ENCODE results near the gene HEXD. TPM values are rescaled to one million over a fixed set of nuclear protein-coding genes. Genes with fewer than 3 reads are reported as not detected.

The HEXD gene
- polyA plus RNA-seq, 1 donor: 27.4 TPM

DNA sequence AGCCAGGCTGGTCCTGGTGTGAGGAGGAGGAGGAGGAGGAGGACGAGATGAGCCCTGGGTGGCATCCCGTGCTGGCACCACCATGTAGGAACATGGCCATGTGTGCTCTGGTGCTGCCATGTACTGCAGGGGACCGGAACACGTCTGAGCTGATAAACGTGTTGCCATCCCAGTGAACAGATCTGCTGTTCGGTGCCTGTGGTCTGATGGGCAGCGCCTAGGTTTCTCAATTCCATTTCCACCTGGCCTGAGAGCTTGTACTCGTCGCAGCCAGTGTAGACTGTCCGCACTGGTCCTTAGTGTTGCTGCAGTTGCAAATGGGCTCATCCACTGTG, 73.0 kb downstream of the HEXD start:
- no peak for DNase-seq

DNA sequence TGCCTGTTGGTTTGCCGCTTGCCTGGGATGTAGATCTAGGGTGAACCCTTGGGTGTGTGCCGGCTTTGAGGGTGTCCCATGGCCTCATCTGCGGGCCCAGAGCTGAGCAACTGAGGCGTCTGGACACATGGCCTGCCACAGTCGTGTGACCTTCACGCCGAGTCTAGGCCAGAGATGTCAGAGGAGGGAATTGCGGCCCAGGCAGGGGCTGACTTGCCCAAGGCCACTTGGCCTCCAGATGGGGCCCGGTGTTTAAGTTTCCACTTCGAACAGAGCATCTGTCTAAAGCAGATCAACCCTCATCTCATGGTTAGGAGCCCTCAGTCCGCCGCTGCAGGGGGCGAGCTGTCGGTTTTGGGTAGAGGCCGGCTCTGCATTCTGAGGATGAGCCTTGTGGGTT, 73.4 kb downstream of the HEXD start:
- no peak for DNase-seq

Other genes with a start within 250 kb of the HEXD start
- 29.9 TPM for gene CCDC57, start 205.5 kb upstream of the HEXD start, polyA plus RNA-seq (ENCODE audit: insufficient read length)
- 34.8 TPM for gene SLC16A3, start 189.3 kb upstream of the HEXD start, polyA plus RNA-seq (ENCODE audit: insufficient read length)
- 81.9 TPM for gene CSNK1D, start 144.6 kb upstream of the HEXD start, polyA plus RNA-seq (ENCODE audit: insufficient read length)
- gene CD7, start 100.7 kb upstream of the HEXD start, polyA plus RNA-seq (ENCODE audit: insufficient read length): 0.45 TPM
- 5.5 TPM for gene SECTM1, start 84.6 kb upstream of the HEXD start, polyA plus RNA-seq (ENCODE audit: insufficient read length)
- not detected for gene TEX19, start 59.1 kb upstream of the HEXD start, polyA plus RNA-seq (ENCODE audit: insufficient read length)
- gene UTS2R, start 46.6 kb upstream of the HEXD start, polyA plus RNA-seq (ENCODE audit: insufficient read length): 12.6 TPM
- gene OGFOD3, start 239 bp downstream of the HEXD start, polyA plus RNA-seq (ENCODE audit: insufficient read length): 21.5 TPM
- gene CYBC1, start 32.4 kb downstream of the HEXD start, polyA plus RNA-seq (ENCODE audit: insufficient read length): 39.6 TPM
- gene NARF, start 40.4 kb downstream of the HEXD start, polyA plus RNA-seq (ENCODE audit: insufficient read length): 53.8 TPM
- 44.4 TPM for gene FOXK2, start 101.4 kb downstream of the HEXD start, polyA plus RNA-seq (ENCODE audit: insufficient read length)
- gene WDR45B, start 230.1 kb downstream of the HEXD start, polyA plus RNA-seq (ENCODE audit: insufficient read length): 61.2 TPM